H9 (cell line): ENCODE results near the gene PHLDA3. TPM values are rescaled to one million over a fixed set of nuclear protein-coding genes. Genes with fewer than 3 reads are reported as not detected.

Source experiments
- DNase-seq: peaks from one replicate; pipeline ENCODE4 v3.0.0-alpha.2; 2017
- H2AFZ ChIP-seq: one replicate; pipeline ENCODE4 v1.6.1; 2013; ENCODE audit warnings: mild to moderate bottlenecking, low read length, control low read depth, moderate library complexity
- H2AK5ac ChIP-seq: 2 replicates; pipeline ENCODE4 v1.6.1; 2013; ENCODE audit warnings: low read length, control low read depth, mixed read lengths; ENCODE audit not compliant: insufficient read length
- H2BK120ac ChIP-seq: one replicate; pipeline ENCODE4 v1.6.1; 2013; ENCODE audit warnings: low read depth, mild to moderate bottlenecking, low read length, control low read depth, inconsistent platforms; ENCODE audit not compliant: poor library complexity, severe bottlenecking
- H2BK12ac ChIP-seq: 2 replicates; pipeline ENCODE4 v1.6.1; 2013; ENCODE audit warnings: low read length, control low read depth, mixed read lengths, low read depth; ENCODE audit not compliant: insufficient read length
- H2BK15ac ChIP-seq: 2 replicates; pipeline ENCODE4 v1.6.1; 2013; ENCODE audit warnings: low read depth, low read length, control low read depth
- H2BK20ac ChIP-seq: one replicate; pipeline ENCODE4 v1.6.1; 2013; ENCODE audit warnings: low read depth, mild to moderate bottlenecking, low read length, control low read depth, inconsistent platforms; ENCODE audit not compliant: poor library complexity, severe bottlenecking
- H2BK5ac ChIP-seq: 2 replicates; pipeline ENCODE4 v1.6.1; 2013; ENCODE audit warnings: low read length, control low read depth, mixed read lengths; ENCODE audit not compliant: insufficient read length
- H3K14ac ChIP-seq: 2 replicates; pipeline ENCODE4 v1.6.1; 2013; ENCODE audit warnings: low read length, control low read depth; ENCODE audit not compliant: insufficient read depth
- H3K18ac ChIP-seq: 2 replicates; pipeline ENCODE4 v1.6.1; 2013; ENCODE audit warnings: low read depth, mild to moderate bottlenecking, mixed read lengths, low read length, control low read depth; ENCODE audit not compliant: insufficient read length
- H3K23ac ChIP-seq: 2 replicates; pipeline ENCODE4 v1.6.1; 2013; ENCODE audit warnings: low read length, control low read depth, mixed read lengths, low read depth; ENCODE audit not compliant: insufficient read length
- H3K23me2 ChIP-seq: 2 replicates; pipeline ENCODE4 v1.6.1; 2013; ENCODE audit warnings: low read depth, mild to moderate bottlenecking, mixed read lengths, low read length, control low read depth; ENCODE audit not compliant: insufficient read length, poor library complexity, severe bottlenecking
- H3K27ac ChIP-seq: 2 replicates; pipeline ENCODE4 v1.5.1; 2013; ENCODE audit warnings: low read length, control low read depth, mixed read lengths, low read depth; ENCODE audit not compliant: insufficient read length
- H3K27me3 ChIP-seq: 2 replicates; pipeline ENCODE4 v1.6.1; 2013; ENCODE audit warnings: low read length, control low read depth, inconsistent platforms; ENCODE audit not compliant: insufficient read depth
- H3K4ac ChIP-seq: 2 replicates; pipeline ENCODE4 v1.6.1; 2013; ENCODE audit warnings: low read depth, mild to moderate bottlenecking, control low read depth, inconsistent platforms, low read length, moderate library complexity
- H3K4me1 ChIP-seq: 2 replicates; pipeline ENCODE4 v1.6.1; 2013; ENCODE audit warnings: low read length, control low read depth, inconsistent platforms; ENCODE audit not compliant: insufficient read depth
- H3K4me2 ChIP-seq: 2 replicates; pipeline ENCODE4 v1.6.1; 2013; ENCODE audit warnings: low read length, control low read depth, mixed read lengths; ENCODE audit not compliant: insufficient read length, insufficient read depth
- H3K56ac ChIP-seq: 2 replicates; pipeline ENCODE4 v1.6.1; 2013; ENCODE audit warnings: low read depth, mild to moderate bottlenecking, mixed read lengths, low read length, control low read depth; ENCODE audit not compliant: insufficient read length
- H3K79me1 ChIP-seq: 2 replicates; pipeline ENCODE4 v1.6.1; 2013; ENCODE audit warnings: low read depth, mild to moderate bottlenecking, moderate library complexity, low read length, control low read depth, inconsistent platforms; ENCODE audit not compliant: insufficient read depth, poor library complexity, severe bottlenecking
- H3K79me2 ChIP-seq: 2 replicates; pipeline ENCODE4 v1.6.1; 2013; ENCODE audit warnings: low read length, control low read depth, inconsistent platforms; ENCODE audit not compliant: insufficient read depth
- H3K9ac ChIP-seq: 2 replicates; pipeline ENCODE4 v1.6.1; 2013; ENCODE audit warnings: low read length, control low read depth, mixed read lengths; ENCODE audit not compliant: insufficient read length; ENCODE audit errors: extremely low read depth
- H3K9me3 ChIP-seq: one replicate; pipeline ENCODE4 v1.6.1; 2013; ENCODE audit warnings: low read depth, low read length, inconsistent platforms; ENCODE audit not compliant: control insufficient read depth
- H3T11ph ChIP-seq: one replicate; pipeline ENCODE4 v1.6.1; 2013; ENCODE audit warnings: mild to moderate bottlenecking, low read length, control low read depth, inconsistent platforms
- H4K20me1 ChIP-seq: one replicate; pipeline ENCODE4 v1.6.1; 2013; ENCODE audit not compliant: control insufficient read depth, insufficient read length, insufficient read depth
- H4K5ac ChIP-seq: 2 replicates; pipeline ENCODE4 v1.6.1; 2013; ENCODE audit warnings: low read depth, mild to moderate bottlenecking, mixed read lengths, low read length, control low read depth; ENCODE audit not compliant: insufficient read length
- H4K8ac ChIP-seq: replicated peaks from 2 replicates; pipeline ENCODE4 v1.6.1; 2013; ENCODE audit warnings: low read length, control low read depth, mixed read lengths, low read depth; ENCODE audit not compliant: insufficient read length
- H4K91ac ChIP-seq: 2 replicates; pipeline ENCODE4 v1.6.1; 2013; ENCODE audit warnings: low read depth, mild to moderate bottlenecking, moderate library complexity, mixed read lengths, low read length, control low read depth; ENCODE audit not compliant: insufficient read length
- H3K27ac Mint-ChIP-seq, 3 experiments: 2 replicates in 2 of 3; 3 replicates in 1 of 3; pipeline ENCODE4 v1.8.0; 2020 to 2021; ENCODE audit warnings: mixed read lengths in 3 of 3, mild to moderate bottlenecking in 1 of 3, moderate library complexity in 1 of 3
- H3K27me3 Mint-ChIP-seq: 2 replicates; pipeline ENCODE4 v1.8.0; 2021; ENCODE audit warnings: low read depth, mild to moderate bottlenecking, moderate library complexity, mixed read lengths
- H3K36me3 Mint-ChIP-seq, 3 experiments: 2 replicates in 2 of 3; 3 replicates in 1 of 3; pipeline ENCODE4 v1.8.0; 2020 to 2021; ENCODE audit warnings: low read depth in 3 of 3, mixed read lengths in 3 of 3; ENCODE audit not compliant: insufficient read depth in 1 of 3
- H3K4me1 Mint-ChIP-seq, 2 experiments: 2 replicates each; pipeline ENCODE4 v1.8.0; 2020; ENCODE audit warnings: mixed read lengths in 2 of 2
- H3K4me3 Mint-ChIP-seq, 2 experiments: 2 replicates in 1 of 2; 3 replicates in 1 of 2; pipeline ENCODE4 v1.8.0; 2020 to 2021; ENCODE audit warnings: mild to moderate bottlenecking in 2 of 2, mixed read lengths in 2 of 2, moderate library complexity in 1 of 2
- H3K9me3 Mint-ChIP-seq, 2 experiments: 2 replicates in 1 of 2; 3 replicates in 1 of 2; pipeline ENCODE4 v1.8.0; 2020; ENCODE audit warnings: mild to moderate bottlenecking in 2 of 2, mixed read lengths in 2 of 2, moderate library complexity in 1 of 2
- CTCF ChIP-seq: fragments of 200-600 bp; sonication (generic); conservative IDR thresholded peaks from 3 replicates; pipeline ENCODE4 v1.8.0; 2021; ENCODE audit warnings: antibody characterized with exemption, mild to moderate bottlenecking
- WGBS: extraction: QIAGEN DNeasy Blood & Tissue Kit; methylation state at CpG from one replicate; pipeline ENCODE4 v1.1.7; 2013; ENCODE audit warnings: missing lambda C conversion rate, low lambda C conversion rate, mixed read lengths; ENCODE audit not compliant: insufficient read length; ENCODE audit errors: extremely low coverage; 5-methylcytosine and 5-hydroxymethylcytosine counted together
- total RNA-seq: library from RNA; stranded (reverse); gene quantifications from 2 replicates; pipeline ENCODE4 v1.2.1, GENCODE V29; 2021

Gene PHLDA3
- total RNA-seq, 1 experiment from 2014 or later = 53.9 TPM

- Histone ChIP-seq H3K18ac (no peak overlapping the region), H2BK120ac (no peak overlapping the region), H4K5ac (no peak overlapping the region), H2AK5ac (no peak overlapping the region), H4K8ac (no peak overlapping the region), H3K4me1 (no peaks in the 10 kb centered on the region; the same call in 1 of the 2 replicates), H3T11ph (no peak overlapping the region), H4K91ac (no peak overlapping the region), H2BK20ac (no peak overlapping the region), H3K4me2 (no peak overlapping the region), H3K23ac (no peak overlapping the region), H3K14ac (no peak overlapping the region), H3K4ac (no peak overlapping the region), H2BK15ac (no peak overlapping the region), H3K79me1 (no peaks in the 10 kb centered on the region), H3K27me3 (no peaks in the 10 kb centered on the region), H3K9me3 (no peaks in the 10 kb centered on the region), H4K20me1 (no peaks in the 10 kb centered on the region), H2BK5ac (no peak overlapping the region), H2BK12ac (no peak overlapping the region), H3K79me2 (no peaks in the 10 kb centered on the region), H3K27ac (no peak overlapping the region), H3K56ac (no peak overlapping the region), H3K23me2 (no peaks in the 10 kb centered on the region), H2AFZ (no peak overlapping the region), H3K9ac (no peak overlapping the region)
- Mint-ChIP-seq H3K4me1 (peaks cover 9 to 12% of the 10 kb centered on the region in 2 experiments), H3K36me3 (no peaks in the 10 kb centered on the region), H3K4me3 (no peak overlapping the region), H3K9me3 (peaks cover 0 to 3% of the 10 kb centered on the region in 2 experiments; a peak in 2 of 5 replicates), H3K27ac (no peak overlapping the region), H3K27me3 (peaks cover 3% of the 10 kb centered on the region)
- no peak for TF ChIP-seq CTCF
- no CpG with 5 or more reads among the region's 3 CpGs for WGBS
- DNase-seq = no peak
Measured at GRCh38 chr1:201436969-201437368, 32.0 kb downstream of the PHLDA3 start.
